NT2/D1 (cell line): ENCODE results near the gene RCOR2.

ENCODE experiments used
- SUZ12 ChIP-seq: IDR thresholded peaks from 2 replicates; pipeline ENCODE4 v1.6.1; 2011; ENCODE audit not compliant: insufficient read length, insufficient read depth; ENCODE audit errors: extremely low read depth
- YY1 ChIP-seq: IDR thresholded peaks from 2 replicates; pipeline ENCODE4 v1.6.1; 2011; ENCODE audit not compliant: insufficient read length, insufficient read depth
- ZNF274 ChIP-seq: IDR thresholded peaks from 2 replicates; pipeline ENCODE4 v1.6.1; 2011; ENCODE audit warnings: mild to moderate bottlenecking, low read depth, low read length

DNA sequence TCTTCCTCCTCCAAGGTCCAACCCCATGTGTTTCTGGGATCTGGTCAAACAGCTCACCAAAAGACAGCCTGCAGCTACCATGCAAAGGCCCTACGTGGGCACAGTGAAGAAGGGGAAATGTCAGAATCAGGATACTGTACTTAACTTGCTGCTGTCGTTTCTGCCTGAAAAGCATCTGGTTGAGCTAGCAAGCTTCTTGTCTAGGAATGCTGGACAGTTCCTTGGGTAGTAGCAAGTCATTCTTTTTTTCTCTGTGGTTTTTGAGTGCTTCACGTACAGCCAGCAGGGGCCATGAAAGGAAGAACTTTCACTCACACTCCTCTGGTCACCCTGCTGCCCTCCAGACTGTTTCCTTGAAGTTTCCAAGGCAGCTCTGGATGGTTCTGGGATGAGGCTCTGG lies 24.7 kb downstream of the RCOR2 start:
- TF ChIP-seq ZNF274, result no peak
- TF ChIP-seq SUZ12, result no peak
- no peak for TF ChIP-seq YY1
